ENCODE data around the gene SLC27A5. TPM values are rescaled to one million over a fixed set of nuclear protein-coding genes. Genes with fewer than 3 reads are reported as not detected.
"Not testable (repeated sequence)": the region's sequence is repeated elsewhere in the genome, so short reads cannot be mapped to it uniquely, and the experiment has no call there.

SLC27A5 gene
- polyA plus RNA-seq, 4 donors: 8.6 to 12.3 (median 10.2) TPM

- peak; percentile 94 to 97 (median 95) for DNase-seq (ENCODE audit: low read depth in 4 of 4, low spot score in 3 of 4)
Measured at GRCh38 chr19:58499021-58499927, 12.5 kb downstream of the SLC27A5 start.

GRCh38 chr19:58498316-58499020 lies 13.3 kb downstream of the SLC27A5 start:
- no peak for DNase-seq (ENCODE audit: low read depth in 4 of 4, low spot score in 3 of 4)

- DNase-seq (ENCODE audit: low read depth in 4 of 4, low spot score in 3 of 4): no peak
Measured at GRCh38 chr19:58497634-58498170, 14.1 kb downstream of the SLC27A5 start.

- DNase-seq (ENCODE audit: low read depth in 4 of 4, low spot score in 3 of 4): no peak
Measured at GRCh38 chr19:58492265-58492664, 19.5 kb downstream of the SLC27A5 start.

- DNase-seq (ENCODE audit: low read depth in 4 of 4, low spot score in 3 of 4): no peak
Measured at GRCh38 chr19:58491393-58491792, 20.4 kb downstream of the SLC27A5 start.

GRCh38 chr19:58484349-58484748 lies 27.4 kb downstream of the SLC27A5 start:
- not testable (repeated sequence) for DNase-seq (ENCODE audit: low read depth in 4 of 4, low spot score in 3 of 4)

- DNase-seq (ENCODE audit: low read depth in 4 of 4, low spot score in 3 of 4): no peak
Measured at GRCh38 chr19:58483776-58484175, 28.0 kb downstream of the SLC27A5 start.

GRCh38 chr19:58482372-58482771 lies 29.4 kb downstream of the SLC27A5 start:
- no peak for DNase-seq (ENCODE audit: low read depth in 4 of 4, low spot score in 3 of 4)

GRCh38 chr19:58480831-58481230 lies 31.0 kb downstream of the SLC27A5 start:
- no peak for DNase-seq (ENCODE audit: low read depth in 4 of 4, low spot score in 3 of 4)

- no peak for DNase-seq (ENCODE audit: low read depth in 4 of 4, low spot score in 3 of 4)
Measured at GRCh38 chr19:58480481-58480830, 31.3 kb downstream of the SLC27A5 start.

- DNase-seq (ENCODE audit: low read depth in 4 of 4, low spot score in 3 of 4): no peak
Measured at GRCh38 chr19:58479736-58480480, 31.9 kb downstream of the SLC27A5 start.

GRCh38 chr19:58479303-58479702 lies 32.5 kb downstream of the SLC27A5 start:
- no peak for DNase-seq (ENCODE audit: low read depth in 4 of 4, low spot score in 3 of 4)

- no peak for DNase-seq (ENCODE audit: low read depth in 4 of 4, low spot score in 3 of 4)
Measured at GRCh38 chr19:58477871-58478270, 33.9 kb downstream of the SLC27A5 start.

GRCh38 chr19:58477130-58477529 lies 34.7 kb downstream of the SLC27A5 start:
- DNase-seq (ENCODE audit: low read depth in 4 of 4, low spot score in 3 of 4): no peak

- no peak for DNase-seq (ENCODE audit: low read depth in 4 of 4, low spot score in 3 of 4)
Measured at GRCh38 chr19:58476498-58477015, 35.2 kb downstream of the SLC27A5 start.

GRCh38 chr19:58475714-58476497 lies 35.9 kb downstream of the SLC27A5 start, which contains the start of gene ZNF446:
TSS of gene ZNF446 (plus strand) at chr19:58476352. CDS start at chr19:58477219, 867 bp downstream.
- peak; percentile 92 to 99 (median 96) for DNase-seq (ENCODE audit: low read depth in 4 of 4, low spot score in 3 of 4)

GRCh38 chr19:58474997-58475713 lies 36.6 kb downstream of the SLC27A5 start:
- DNase-seq (ENCODE audit: low read depth in 4 of 4, low spot score in 3 of 4): no peak

GRCh38 chr19:58474291-58474996 lies 37.3 kb downstream of the SLC27A5 start:
- no peak for DNase-seq (ENCODE audit: low read depth in 4 of 4, low spot score in 3 of 4)

All from right renal pelvis (tissue), 4 donors.